OCI-LY7 (cell line): ENCODE results near the gene KCNE3.

Source experiments
- CTCF ChIP-seq: fragments of 200-600 bp; sonication (generic); conservative IDR thresholded peaks from 2 replicates; pipeline ENCODE4 v1.5.1; 2014; ENCODE audit warnings: mild to moderate bottlenecking, antibody characterized with exemption, low read length, moderate library complexity, mixed read lengths
- EZH2phosphoT487 ChIP-seq: fragments of 200-600 bp; sonication (generic); IDR thresholded peaks from 2 replicates; pipeline ENCODE4 v1.6.1; 2018; ENCODE audit warnings: low read depth, borderline replicate concordance, mild to moderate bottlenecking, mixed run types, antibody characterized with exemption, low read length, moderate library complexity, mixed read lengths

- TF ChIP-seq CTCF (no peak), EZH2phosphoT487 (no peak)
Measured at GRCh38 chr11:74444173-74444826, 23.0 kb downstream of the KCNE3 start.
